Measurements from ENCODE around the gene WWOX. TPM values are rescaled to one million over a fixed set of nuclear protein-coding genes. Genes with fewer than 3 reads are reported as not detected.

WWOX gene
- total and polyA plus RNA-seq, 2 of the 13 experiments (the other 11 are each of a cell fraction or from before 2014, with no cell fraction given) = 9.1 to 37.4 TPM

GRCh38 chr16:78505544-78506366 is 406.3 kb downstream of the WWOX start (continued):
- TF ChIP-seq FOXP4 (CRISPR knock-in tag; IDR thresholded peaks at IDR 0.05) = peak; percentile 31; the same call in 1 of the 2 replicates
- no peak for TF ChIP-seq ZNF235 (CRISPR knock-in tag; IDR thresholded peaks at IDR 0.05; ENCODE audit: borderline replicate concordance)
- TF ChIP-seq, protein P1, sequence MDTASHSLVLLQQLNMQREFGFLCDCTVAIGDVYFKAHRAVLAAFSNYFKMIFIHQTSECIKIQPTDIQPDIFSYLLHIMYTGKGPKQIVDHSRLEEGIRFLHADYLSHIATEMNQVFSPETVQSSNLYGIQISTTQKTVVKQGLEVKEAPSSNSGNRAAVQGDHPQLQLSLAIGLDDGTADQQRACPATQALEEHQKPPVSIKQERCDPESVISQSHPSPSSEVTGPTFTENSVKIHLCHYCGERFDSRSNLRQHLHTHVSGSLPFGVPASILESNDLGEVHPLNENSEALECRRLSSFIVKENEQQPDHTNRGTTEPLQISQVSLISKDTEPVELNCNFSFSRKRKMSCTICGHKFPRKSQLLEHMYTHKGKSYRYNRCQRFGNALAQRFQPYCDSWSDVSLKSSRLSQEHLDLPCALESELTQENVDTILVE (CRISPR knock-in tag; IDR thresholded peaks at IDR 0.05) = no peak
- TF ChIP-seq TAF15 (IDR thresholded peaks at IDR 0.05; ENCODE audit: low read depth, low read length, poor library complexity, severe bottlenecking) = no peak
- no peak for TF ChIP-seq RARA (CRISPR knock-in tag; IDR thresholded peaks at IDR 0.05)
- TF ChIP-seq, protein P2, sequence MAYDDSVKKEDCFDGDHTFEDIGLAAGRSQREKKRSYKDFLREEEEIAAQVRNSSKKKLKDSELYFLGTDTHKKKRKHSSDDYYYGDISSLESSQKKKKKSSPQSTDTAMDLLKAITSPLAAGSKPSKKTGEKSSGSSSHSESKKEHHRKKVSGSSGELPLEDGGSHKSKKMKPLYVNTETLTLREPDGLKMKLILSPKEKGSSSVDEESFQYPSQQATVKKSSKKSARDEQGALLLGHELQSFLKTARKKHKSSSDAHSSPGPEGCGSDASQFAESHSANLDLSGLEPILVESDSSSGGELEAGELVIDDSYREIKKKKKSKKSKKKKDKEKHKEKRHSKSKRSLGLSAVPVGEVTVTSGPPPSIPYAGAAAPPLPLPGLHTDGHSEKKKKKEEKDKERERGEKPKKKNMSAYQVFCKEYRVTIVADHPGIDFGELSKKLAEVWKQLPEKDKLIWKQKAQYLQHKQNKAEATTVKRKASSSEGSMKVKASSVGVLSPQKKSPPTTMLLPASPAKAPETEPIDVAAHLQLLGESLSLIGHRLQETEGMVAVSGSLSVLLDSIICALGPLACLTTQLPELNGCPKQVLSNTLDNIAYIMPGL (CRISPR knock-in tag; IDR thresholded peaks at IDR 0.05; ENCODE audit: borderline replicate concordance in 1 of 2, low read depth in 1 of 2) = peak; percentile 59 to 63; a peak in 2 of 4 replicates
- no peak for TF ChIP-seq PLSCR1 (CRISPR knock-in tag; IDR thresholded peaks at IDR 0.05; ENCODE audit: borderline replicate concordance)
- peak; percentile 53 for TF ChIP-seq YEATS4 (CRISPR knock-in tag; IDR thresholded peaks at IDR 0.05; ENCODE audit: borderline replicate concordance)
- 0 out of 2 replicates have a peak, but pooled peaks have one; percentile 22 for TF ChIP-seq ARNT2 (CRISPR knock-in tag; IDR thresholded peaks at IDR 0.05; ENCODE audit: low read depth)
- TF ChIP-seq ZNF101 (CRISPR knock-in tag; IDR thresholded peaks at IDR 0.05; ENCODE audit: borderline replicate concordance, low read depth) = 0 out of 2 replicates have a peak, but pooled peaks have one; percentile 64
- TF ChIP-seq ZNF264 (CRISPR knock-in tag; IDR thresholded peaks at IDR 0.05) = peak; percentile 61; the same call in 1 of the 2 replicates
- TF ChIP-seq ZKSCAN5 (CRISPR knock-in tag; IDR thresholded peaks at IDR 0.05) = no peak
- 0 out of 2 replicates have a peak, but pooled peaks have one; percentile 12 for TF ChIP-seq AHR (CRISPR knock-in tag; IDR thresholded peaks at IDR 0.05)
- TF ChIP-seq HOXA3 (CRISPR knock-in tag; IDR thresholded peaks at IDR 0.05) = peak; percentile 81
- no peak for TF ChIP-seq MATR3 (CRISPR knock-in tag; IDR thresholded peaks at IDR 0.05)
- TF ChIP-seq RAD21 (CRISPR knock-in tag; IDR thresholded peaks at IDR 0.05) = peak; percentile 57; the same call in 1 of the 2 replicates
- TF ChIP-seq, protein P3, sequence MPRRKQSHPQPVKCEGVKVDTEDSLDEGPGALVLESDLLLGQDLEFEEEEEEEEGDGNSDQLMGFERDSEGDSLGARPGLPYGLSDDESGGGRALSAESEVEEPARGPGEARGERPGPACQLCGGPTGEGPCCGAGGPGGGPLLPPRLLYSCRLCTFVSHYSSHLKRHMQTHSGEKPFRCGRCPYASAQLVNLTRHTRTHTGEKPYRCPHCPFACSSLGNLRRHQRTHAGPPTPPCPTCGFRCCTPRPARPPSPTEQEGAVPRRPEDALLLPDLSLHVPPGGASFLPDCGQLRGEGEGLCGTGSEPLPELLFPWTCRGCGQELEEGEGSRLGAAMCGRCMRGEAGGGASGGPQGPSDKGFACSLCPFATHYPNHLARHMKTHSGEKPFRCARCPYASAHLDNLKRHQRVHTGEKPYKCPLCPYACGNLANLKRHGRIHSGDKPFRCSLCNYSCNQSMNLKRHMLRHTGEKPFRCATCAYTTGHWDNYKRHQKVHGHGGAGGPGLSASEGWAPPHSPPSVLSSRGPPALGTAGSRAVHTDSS (CRISPR knock-in tag; conservative IDR thresholded peaks at IDR 0.05) = no peak
- TF ChIP-seq, protein P4, sequence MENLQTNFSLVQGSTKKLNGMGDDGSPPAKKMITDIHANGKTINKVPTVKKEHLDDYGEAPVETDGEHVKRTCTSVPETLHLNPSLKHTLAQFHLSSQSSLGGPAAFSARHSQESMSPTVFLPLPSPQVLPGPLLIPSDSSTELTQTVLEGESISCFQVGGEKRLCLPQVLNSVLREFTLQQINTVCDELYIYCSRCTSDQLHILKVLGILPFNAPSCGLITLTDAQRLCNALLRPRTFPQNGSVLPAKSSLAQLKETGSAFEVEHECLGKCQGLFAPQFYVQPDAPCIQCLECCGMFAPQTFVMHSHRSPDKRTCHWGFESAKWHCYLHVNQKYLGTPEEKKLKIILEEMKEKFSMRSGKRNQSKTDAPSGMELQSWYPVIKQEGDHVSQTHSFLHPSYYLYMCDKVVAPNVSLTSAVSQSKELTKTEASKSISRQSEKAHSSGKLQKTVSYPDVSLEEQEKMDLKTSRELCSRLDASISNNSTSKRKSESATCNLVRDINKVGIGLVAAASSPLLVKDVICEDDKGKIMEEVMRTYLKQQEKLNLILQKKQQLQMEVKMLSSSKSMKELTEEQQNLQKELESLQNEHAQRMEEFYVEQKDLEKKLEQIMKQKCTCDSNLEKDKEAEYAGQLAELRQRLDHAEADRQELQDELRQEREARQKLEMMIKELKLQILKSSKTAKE (CRISPR knock-in tag; IDR thresholded peaks at IDR 0.05; ENCODE audit: borderline replicate concordance) = no peak; the same call in 1 of the 2 replicates
